ENCODE data around the gene AFF3. TPM values are rescaled to one million over a fixed set of nuclear protein-coding genes. Genes with fewer than 3 reads are reported as not detected.

AFF3 gene
- total RNA-seq, 3 donors from 2014 or later, result 4.2 to 56.6 (median 5.2) TPM

GRCh38 chr2:99657691-99658258 is 484.6 kb downstream of the AFF3 start:
- Histone ChIP-seq H3K4me1 (ENCODE audit: low read depth) (no peaks in the 10 kb centered on the region), H3K4me3 (no peak overlapping the region), H3K9me3 (no peaks in the 10 kb centered on the region), H3K36me3 (ENCODE audit: low read depth) (no peaks in the 10 kb centered on the region)
- ATAC-seq, result no peak
- no peak for TF ChIP-seq CTCF (IDR thresholded peaks at IDR 0.05)
- intact Hi-C loops (cut with DNase I, micrococcal nuclease), result no loop called here
- no peak for DNase-seq

- Histone ChIP-seq H3K36me3 (ENCODE audit: low read depth) (no peaks in the 10 kb centered on the region), H3K4me1 (ENCODE audit: low read depth) (no peaks in the 10 kb centered on the region), H3K9me3 (no peaks in the 10 kb centered on the region), H3K4me3 (no peak overlapping the region)
- intact Hi-C loops (cut with DNase I, micrococcal nuclease), result no loop called here
- DNase-seq (no peak), ATAC-seq (no peak)
- TF ChIP-seq CTCF (IDR thresholded peaks at IDR 0.05), result no peak
These were observed 485.4 kb downstream of the AFF3 start for GRCh38 chr2:99656994-99657393.

- intact Hi-C loops (cut with DNase I, micrococcal nuclease), result no loop called here
- no peak overlapping the region for H3K4me3 ChIP-seq
- DNase-seq (no peak), ATAC-seq (no peak)
- no peaks in the 10 kb centered on the region for H3K4me1 ChIP-seq (ENCODE audit: low read depth)
- H3K9me3 ChIP-seq, result no peaks in the 10 kb centered on the region
- H3K36me3 ChIP-seq (ENCODE audit: low read depth), result no peaks in the 10 kb centered on the region
- TF ChIP-seq CTCF (IDR thresholded peaks at IDR 0.05), result no peak
These were observed 489.0 kb downstream of the AFF3 start for GRCh38 chr2:99653433-99653832.

- intact Hi-C loops (cut with DNase I, micrococcal nuclease), result no loop called here
- Histone ChIP-seq H3K36me3 (ENCODE audit: low read depth) (no peaks in the 10 kb centered on the region), H3K4me1 (ENCODE audit: low read depth) (no peaks in the 10 kb centered on the region), H3K9me3 (no peaks in the 10 kb centered on the region), H3K4me3 (no peak overlapping the region)
- DNase-seq (no peak), ATAC-seq (no peak)
- TF ChIP-seq CTCF (IDR thresholded peaks at IDR 0.05), result no peak
These were observed 489.5 kb downstream of the AFF3 start for GRCh38 chr2:99652862-99653261.

- Histone ChIP-seq H3K36me3 (ENCODE audit: low read depth) (no peaks in the 10 kb centered on the region), H3K4me1 (ENCODE audit: low read depth) (no peaks in the 10 kb centered on the region), H3K4me3 (no peak overlapping the region), H3K9me3 (no peaks in the 10 kb centered on the region)
- no peak for TF ChIP-seq CTCF (IDR thresholded peaks at IDR 0.05)
- ATAC-seq (no peak), DNase-seq (no peak)
- intact Hi-C loops (cut with DNase I, micrococcal nuclease), result no loop called here
These were observed 490.3 kb downstream of the AFF3 start for GRCh38 chr2:99651930-99652670.
